NCI-H460 (cell line): ENCODE results near the gene TXNDC9. TPM values are rescaled to one million over a fixed set of nuclear protein-coding genes. Genes with fewer than 3 reads are reported as not detected.
"Not testable (repeated sequence)": the region's sequence is repeated elsewhere in the genome, so short reads cannot be mapped to it uniquely, and the experiment has no call there.

Source experiments
- DNase-seq: peaks from one replicate; pipeline ENCODE4 v3.0.0-alpha.2; 2016; ENCODE audit warnings: low read depth; ENCODE audit errors: extremely low read depth
- total RNA-seq: library from RNA; depleted of rRNA; stranded (reverse); fragments of >200 nt; shearing (Covaris generic); gene quantifications from 2 replicates; pipeline ENCODE4 v1.2.3, GENCODE V29; 2014; rRNA removed

Gene TXNDC9
- total RNA-seq, 1 experiment from 2014 or later = 66.5 TPM

DNA sequence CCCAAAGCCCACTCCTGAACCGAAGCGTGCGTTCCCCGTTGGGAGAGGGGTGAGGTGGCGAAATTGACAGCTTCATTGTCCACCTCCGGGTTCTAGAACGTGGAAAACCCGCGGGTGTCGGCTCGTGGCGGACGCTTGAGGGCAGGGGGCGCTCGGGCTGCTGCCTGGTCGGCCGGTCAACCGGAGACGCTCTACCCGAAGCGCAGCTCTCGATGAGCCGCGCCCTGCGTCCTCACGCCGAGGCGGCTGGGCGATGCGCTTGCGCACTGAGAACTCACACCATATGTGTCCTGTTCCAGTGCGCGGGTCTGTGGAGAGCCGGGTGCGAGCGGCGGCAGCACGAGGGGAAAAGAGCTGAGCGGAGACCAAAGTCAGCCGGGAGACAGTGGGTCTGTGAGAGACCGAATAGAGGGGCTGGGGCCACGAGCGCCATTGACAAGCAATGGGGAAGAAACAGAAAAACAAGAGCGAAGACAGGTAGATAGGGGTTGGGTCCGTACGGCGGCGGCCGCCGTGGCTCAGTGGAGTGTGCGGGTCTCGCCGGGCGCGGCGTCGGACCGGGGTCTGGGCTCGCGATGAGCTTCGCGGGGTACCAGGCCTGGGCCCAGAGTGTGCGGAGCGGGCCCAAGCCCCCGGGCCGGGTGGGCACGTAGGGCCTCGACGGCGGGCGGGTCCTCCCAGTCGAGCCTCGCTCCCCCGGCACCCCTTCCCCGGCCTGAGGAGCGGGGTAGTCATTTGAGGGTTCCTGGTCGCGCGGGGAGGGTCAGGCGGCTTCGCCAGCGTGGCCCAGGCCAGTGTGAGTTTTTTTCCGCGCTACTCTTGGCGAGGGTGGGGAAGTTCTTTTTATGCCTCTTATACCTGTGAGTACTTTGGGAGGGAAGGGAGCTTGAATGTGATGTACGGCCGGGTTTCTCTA lies 1.2 kb upstream of the TXNDC9 start, which contains the start of gene EIF5B:
EIF5B (plus strand) TSS at position 277 of the 916 bp plus-strand sequence; CDS start at position 443, 166 bp downstream.
- peak; percentile 98 for DNase-seq

DNA sequence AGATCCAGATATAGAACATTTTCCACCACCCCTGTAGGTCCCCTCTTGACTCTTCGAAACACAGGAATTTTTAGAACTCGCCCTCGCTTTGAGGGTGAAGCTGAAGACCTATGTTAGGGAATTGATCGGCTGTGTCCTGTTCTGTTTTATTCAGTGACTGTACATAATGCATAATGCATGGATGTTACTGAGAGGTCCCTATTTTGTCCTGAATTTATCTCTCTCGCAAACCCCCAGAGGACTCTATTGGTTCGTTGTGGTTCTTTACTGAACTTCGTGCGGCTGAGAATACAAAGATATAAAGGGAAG lies 625 bp upstream of the TXNDC9 start:
- no peak for DNase-seq

DNA sequence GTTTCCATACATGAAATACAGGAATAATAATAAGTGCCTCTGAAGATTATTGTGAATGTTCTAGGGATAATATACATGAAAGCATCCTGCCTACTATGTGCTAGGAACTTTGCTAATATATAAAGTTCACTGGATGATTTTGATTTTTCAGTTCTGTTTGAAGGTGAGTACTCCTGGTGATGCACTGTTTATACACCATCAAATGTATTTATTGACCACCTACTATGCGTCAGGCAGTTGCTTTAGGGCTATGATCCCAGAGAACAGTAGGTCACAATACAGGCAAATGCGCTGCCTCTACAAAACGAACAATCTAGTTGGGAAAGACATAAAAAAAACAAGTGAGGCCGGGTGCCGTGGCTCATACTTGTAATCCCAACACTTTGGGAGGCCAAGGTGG lies 10.7 kb downstream of the TXNDC9 start:
- no peak for DNase-seq

DNA sequence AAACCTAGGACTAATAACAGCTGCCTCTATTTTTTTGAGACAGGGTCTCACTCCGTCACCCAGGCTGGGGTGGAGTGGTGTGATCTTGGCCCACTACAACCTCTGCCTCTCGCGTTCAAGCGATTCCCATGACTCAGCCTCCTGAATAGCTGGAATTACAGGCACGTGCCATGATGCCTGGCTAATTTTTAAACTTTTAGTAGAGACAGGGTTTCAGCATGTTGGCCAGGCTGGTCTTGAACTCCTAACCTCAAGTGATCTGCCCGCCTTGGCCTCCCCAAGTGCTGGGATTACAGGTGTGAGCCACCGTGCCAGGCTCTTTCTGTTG lies 18.3 kb downstream of the TXNDC9 start:
- DNase-seq = not testable (repeated sequence)

DNA sequence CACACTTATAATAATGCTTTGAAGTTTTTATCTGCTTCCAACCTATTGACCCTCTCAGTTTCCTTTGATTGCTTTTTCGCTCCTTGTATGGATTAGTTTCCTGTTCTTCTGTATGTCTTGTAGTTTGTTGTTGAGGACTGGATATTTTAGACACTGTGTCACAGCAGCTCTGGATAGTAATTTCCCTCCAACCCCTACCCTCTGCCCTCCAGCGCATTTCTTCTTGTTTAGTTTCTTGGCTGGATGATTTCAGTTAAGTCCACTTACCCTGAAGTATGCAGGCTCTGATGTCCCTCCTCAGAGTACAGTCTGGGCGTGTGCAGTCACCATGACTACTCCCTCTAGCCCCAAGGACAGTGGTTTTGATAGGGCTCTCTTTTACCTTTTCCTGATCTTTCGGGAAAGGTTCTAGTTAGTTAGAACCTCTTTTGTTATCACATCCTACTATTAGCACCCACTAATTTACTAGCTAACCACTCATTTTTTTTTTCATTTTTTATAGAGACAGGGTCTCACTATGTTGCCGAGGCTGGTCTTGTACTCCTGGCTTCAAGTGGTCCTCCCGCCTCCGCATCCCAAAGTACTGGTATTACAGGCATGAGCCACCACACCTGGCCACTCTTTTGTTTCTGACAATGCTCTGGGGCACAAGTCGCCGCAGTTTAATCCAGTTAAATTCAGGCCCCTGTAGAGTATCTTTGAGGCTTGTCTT lies 18.8 kb downstream of the TXNDC9 start:
- no peak for DNase-seq

DNA sequence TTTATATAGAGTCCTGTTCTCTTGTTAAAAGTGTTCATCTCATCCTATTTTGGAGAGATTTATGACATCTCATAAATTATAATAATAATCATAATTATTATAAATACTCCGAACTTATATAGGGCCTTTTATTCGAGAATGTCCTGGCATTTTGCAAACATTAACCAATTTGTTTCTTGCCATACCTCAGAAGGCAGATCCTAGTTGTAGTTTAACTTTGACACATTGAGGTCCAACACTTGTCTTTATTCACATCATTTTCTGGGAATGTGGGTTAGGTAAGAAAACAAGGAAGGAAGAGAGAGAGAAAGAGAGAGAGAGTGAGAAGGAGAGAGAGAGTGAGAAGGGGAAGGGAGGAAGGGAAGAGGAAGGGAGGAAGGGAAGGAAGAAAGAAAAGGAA lies 35.0 kb downstream of the TXNDC9 start, which contains the start of gene LYG1:
LYG1 (minus strand) TSS at position 101 of the 400 bp plus-strand sequence. CDS start 5,527 bp downstream, outside the sequence.
- not testable (repeated sequence) for DNase-seq

DNA sequence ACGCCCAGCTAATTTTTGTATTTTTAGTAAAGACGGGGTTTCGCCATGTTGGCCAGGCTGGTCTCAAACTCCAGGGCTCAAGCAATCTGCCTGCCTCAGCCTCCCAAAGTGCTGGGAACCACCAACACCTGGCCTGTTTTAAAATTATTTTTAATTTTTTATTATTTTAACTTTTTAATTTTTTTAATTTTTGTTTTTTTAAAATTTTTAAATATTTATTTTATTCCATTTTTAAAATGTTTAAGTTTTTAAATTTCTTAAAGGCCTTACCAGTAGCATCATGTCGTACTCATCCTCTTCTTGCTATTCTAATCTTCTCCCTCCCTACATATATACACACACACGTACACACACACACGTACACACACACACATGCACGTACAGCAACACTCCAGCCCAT lies 36.6 kb downstream of the TXNDC9 start:
- no peak for DNase-seq

DNA sequence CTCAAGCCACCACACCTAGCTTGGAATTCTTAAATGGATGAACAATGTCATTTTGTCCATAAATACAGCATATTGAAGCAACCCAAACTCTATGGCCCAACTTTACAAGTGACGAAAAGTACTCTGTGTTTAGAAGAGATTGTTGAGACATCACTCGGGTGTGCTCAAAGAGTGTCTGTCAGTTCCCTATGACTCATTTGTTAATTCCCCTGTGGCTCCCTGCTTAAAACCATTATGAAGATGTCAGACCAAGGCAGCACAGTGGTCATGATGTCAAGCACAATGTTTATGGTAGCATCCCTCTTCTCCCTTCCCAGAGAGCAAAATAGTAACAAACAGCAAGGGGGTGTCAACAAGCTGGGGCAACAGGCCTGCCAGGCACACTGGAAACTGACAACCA lies 38.1 kb downstream of the TXNDC9 start:
- DNase-seq = no peak

DNA sequence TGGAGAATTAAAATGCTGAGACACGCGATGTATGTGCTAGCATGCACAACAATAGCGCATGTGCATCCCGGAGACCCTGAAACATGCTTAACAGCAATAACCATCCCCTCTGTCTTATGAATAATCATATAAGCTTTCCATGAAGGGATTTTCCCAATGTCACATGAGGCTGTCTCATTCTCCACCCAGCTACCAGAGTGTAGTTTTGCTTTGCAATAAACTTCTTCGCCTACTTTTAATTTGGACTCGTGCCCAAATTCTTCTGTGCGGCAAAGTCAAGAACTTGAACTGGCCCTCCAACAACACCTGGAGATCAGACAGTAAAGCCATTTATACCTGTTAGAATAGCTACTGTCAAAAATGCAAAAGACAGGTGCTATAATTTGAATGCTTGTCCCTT lies 50.6 kb downstream of the TXNDC9 start:
- no peak for DNase-seq

DNA sequence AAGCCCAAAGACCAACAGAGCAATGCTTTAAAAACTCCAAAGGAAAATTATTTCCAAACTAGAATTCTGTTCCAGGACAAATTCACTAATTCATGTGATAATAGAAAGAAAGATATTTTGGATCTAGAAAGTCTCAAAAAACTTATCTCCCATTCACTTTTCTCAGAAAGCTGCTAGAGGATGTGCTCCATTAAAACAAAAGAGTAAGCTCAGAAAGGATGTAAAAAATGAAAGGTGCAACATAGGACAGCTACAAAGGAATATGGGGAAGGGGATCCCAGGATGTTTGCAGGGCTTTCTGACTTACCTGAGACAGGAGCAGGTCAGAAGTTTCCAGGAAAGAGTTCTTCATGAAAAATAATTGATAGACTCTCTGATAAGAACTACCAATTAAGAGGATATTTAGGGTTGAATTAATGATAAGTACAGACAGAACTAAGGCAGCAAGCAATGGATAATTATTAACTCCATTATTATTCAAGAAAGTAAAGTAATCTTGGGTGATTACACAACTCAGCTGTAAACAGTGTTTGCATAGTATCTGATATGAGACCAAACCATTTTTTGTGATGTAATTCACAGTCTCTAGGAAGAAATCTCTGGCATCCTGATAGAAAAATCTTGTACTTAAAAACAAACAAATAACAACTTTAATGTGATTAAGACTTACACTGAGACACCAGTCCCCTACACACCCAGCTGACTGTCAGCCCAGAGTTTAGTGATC lies 56.0 kb downstream of the TXNDC9 start:
- no peak for DNase-seq

DNA sequence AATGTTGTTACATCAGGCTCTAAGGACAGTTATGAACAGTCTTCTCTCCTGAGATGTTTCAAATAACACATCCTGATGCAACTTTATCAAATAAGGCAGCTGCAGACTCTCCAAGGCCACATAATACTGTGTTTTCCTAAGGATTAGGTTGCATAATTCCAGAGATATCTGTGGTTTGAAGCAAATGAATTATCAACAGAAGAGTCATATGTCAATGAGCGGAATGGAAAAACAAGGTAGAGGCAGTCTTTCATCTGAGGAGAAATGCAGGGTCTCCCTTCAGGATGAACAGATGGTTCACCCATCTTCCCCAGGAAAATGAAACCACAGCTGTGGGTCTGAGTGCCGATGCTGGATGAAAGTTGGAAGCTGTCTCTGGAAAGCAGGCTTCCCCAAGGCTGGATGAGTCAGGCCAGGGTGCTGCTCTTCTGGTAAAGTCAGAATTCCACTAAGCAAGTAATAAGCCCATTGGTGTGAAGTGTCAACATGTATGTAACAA lies 57.3 kb downstream of the TXNDC9 start:
- DNase-seq = no peak

DNA sequence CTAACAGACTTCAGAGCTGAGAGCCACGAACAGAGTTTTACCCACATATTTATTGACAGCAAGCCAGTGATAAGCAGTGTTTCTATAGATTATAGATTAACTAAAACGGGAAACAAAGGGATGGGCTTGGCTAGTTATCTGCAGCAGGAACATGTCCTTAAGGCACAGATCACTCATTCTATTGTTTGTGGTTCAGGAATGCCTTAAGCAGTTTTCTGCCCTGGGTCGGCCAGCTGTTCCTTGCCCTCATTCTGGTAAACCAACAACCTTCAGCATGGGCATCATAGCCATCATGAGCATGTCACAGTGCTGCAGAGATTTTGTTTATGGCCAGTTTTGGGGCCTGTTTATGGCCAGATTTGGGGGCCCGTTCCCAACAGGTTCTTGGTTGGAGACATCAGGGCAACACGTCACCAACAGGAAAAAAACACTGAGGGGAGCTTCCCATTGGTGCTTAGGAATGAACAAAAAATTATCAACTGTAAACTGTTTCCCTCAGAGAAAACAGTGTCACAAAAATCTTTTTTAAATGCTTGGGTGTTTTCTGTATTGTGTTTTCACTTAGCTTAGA lies 57.9 kb downstream of the TXNDC9 start:
- DNase-seq = not testable (repeated sequence)

DNA sequence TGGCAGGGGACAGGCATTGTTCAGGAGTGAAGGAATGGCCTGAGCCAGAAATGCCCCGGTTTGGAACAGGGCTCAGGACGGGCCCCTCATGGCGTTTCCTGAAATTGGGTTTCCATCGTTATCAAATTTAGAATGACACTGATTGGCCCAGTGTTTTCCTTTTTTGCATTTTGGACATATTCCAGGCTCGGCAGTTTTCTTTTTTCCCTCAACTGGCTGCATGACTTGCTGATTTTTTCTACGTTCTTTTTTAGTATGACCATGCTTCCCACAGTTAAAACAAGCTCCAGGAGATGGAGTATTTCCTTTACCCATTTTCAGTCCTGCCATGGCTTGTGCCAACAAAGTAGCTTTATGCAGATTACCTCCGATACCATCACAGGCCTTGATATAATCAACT lies 60.3 kb downstream of the TXNDC9 start:
- no peak for DNase-seq

Other genes with a start within 250 kb of the TXNDC9 start
- gene C2orf15, start 194.6 kb downstream of the TXNDC9 start, total RNA-seq = 0.27 TPM in 1 of 2 replicates, not detected in the other
- 8.1 and 9.2 TPM in 2 replicates for gene TSGA10, start 181.4 kb downstream of the TXNDC9 start, total RNA-seq
- 18.6 and 20.6 TPM in 2 replicates for gene LIPT1, start 181.4 kb downstream of the TXNDC9 start, total RNA-seq
- gene MITD1, start 155.3 kb downstream of the TXNDC9 start, total RNA-seq = 45.7 and 47.8 TPM in 2 replicates
- gene MRPL30, start 155.1 kb downstream of the TXNDC9 start, total RNA-seq = 115 and 119 TPM in 2 replicates
- not detected in 2 replicates for gene LYG2, start 80.7 kb downstream of the TXNDC9 start, total RNA-seq
- 0.43 and 0.69 TPM in 2 replicates for gene LYG1, start 35.1 kb downstream of the TXNDC9 start, total RNA-seq
- 17.2 and 26.2 TPM in 2 replicates for gene EIF5B, start 1.1 kb upstream of the TXNDC9 start, total RNA-seq
- gene REV1, start 153.7 kb upstream of the TXNDC9 start, total RNA-seq = 25.4 and 25.6 TPM in 2 replicates